GM18873 (cell line): ENCODE results near the gene PIP4K2A.
A peak's percentile ranks its signal among the peaks of the same experiment; 100 is the strongest.

Experiments used
- ATAC-seq: cut with Tn5 transposase; IDR thresholded peaks from one replicate; pipeline ENCODE4 v1.9.1; 2021; ENCODE audit warnings: mild to moderate bottlenecking, moderate library complexity, moderate number of reproducible peaks; ENCODE audit not compliant: unreplicated experiment, low FRiP score

PIP4K2A gene

DNA sequence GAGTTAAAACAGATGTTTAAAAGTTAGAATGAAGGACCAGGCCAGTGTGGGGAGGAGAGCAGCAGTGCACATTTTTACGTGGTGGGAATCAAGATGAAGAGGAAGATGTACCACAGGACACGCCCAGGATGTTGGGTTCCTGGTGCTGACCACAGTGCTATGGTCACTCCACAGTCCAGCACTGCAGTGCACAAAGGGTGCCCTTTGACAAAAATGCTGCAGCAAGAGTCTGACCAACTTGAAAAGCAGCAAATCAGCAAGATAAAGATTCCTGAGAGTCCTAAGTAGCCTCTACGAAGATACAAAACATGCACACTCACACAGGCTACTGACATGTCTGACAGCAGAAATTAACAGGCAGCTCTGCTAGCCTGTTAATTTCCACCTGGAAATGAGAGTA is 107.1 kb downstream of the PIP4K2A start:
- ATAC-seq: no peak

- ATAC-seq: peak; percentile 96
These were observed 108.2 kb downstream of the PIP4K2A start for GRCh38 chr10:22606164-22606614.

DNA sequence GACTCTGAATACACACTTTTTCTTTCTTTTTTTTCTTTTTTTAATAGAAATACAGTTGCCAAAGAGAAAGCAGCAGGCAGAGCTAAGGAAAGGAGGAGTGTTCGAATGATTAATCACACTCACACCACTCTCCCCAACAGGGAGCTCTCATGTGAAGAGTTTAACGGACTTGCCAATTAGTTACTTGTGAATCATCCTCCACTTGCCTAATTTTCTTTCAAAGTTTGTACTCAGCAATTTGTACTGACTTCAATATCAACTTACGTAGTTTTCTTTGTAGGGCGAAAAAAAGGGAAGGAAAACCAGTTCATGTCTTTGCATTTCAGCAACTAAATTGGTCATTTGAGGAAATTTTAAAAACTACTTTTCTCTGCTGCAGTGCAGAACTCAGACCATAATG is 109.2 kb downstream of the PIP4K2A start:
- ATAC-seq: no peak

DNA sequence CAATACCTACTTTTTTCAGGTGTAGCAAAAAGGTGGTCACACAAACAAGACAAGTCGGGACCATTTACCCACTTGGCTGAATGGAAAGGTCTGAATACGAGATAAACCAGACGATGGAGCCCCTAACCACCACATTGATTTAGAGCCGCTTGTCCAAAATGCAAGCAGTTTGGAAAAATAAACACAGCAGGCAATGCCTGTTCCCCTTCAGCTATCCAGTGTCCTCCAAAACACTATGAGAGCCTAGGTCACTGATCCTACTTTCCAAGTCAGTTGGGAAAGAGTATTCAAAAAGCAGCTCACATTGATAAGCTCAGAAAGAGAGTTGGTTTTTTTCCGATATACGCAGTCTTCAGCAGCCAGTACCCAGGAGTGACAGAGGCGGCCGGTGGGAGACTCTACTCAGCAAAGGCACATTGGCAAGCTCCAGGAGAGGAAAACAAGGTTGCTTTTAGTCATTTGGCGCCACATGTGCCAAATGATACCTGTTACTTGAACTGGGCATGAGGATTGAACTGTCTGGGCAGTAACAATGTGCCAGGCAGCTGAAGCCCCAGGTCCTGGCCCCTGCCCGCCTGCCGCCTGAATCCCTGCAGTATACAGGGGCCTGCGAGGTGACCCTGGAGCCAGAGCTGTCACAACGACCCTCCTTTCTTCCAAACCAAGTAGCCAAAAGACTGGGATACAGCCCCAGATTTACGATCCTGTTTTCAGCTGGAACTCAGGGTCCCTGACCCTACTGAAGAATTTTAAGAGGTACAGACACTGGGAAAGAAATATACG is 109.8 kb downstream of the PIP4K2A start:
- no peak for ATAC-seq

- ATAC-seq: no peak
These were observed 110.8 kb downstream of the PIP4K2A start for GRCh38 chr10:22603581-22603980.

GRCh38 chr10:22601618-22602017 is 112.8 kb downstream of the PIP4K2A start:
- ATAC-seq: no peak

DNA sequence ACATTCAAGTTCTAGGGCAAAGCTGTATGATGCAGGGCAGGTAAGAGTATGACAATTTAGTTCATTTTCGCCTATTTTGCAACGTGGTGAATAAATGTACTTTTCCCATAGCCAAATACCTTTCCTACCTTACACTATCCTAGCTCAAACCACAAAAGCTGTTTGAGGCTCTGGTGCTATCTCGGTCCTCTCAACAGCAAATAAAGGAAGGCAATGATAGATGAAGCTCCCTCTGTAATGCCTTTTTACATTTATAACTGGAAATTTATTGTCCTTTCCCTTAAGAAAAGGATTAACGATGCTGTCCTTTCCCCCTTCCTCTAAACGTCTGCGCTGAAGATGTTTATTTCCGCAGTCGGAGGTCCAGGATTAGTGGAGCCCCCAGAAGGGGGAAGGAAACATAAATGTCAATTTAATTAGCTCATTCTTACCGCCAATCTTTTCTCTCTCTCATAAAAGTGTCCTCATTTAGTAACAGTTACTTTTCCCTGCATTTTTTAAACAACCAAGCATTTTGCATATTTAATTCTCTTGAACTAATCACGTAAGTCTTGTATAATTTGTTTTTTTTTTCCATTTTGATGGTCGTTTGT is 114.6 kb downstream of the PIP4K2A start:
- ATAC-seq: no peak

DNA sequence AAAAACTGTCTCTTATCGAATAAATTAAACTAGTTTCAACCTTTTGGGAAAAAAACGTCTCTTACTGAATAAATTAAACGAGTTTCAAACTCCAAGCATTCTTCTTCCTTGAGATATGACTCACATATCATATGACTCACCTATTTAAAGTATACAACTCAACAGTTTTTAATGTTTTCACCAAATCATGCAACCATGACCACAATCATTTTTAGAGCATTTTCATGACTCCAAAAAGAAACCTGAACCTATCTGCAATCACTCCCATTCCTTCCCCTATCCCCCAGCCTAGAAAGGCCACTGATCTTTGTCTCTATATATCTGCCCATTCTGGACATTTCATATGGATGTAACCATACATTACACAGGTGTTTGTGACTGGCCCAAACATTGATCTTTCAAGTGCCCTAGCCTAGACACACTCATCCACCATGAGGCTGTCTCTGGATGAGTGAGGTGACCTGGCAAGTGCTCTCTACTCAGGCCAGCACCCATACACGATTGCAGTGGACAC is 115.3 kb downstream of the PIP4K2A start:
- ATAC-seq: no peak

GRCh38 chr10:22598478-22598877 is 115.9 kb downstream of the PIP4K2A start:
- ATAC-seq: no peak

GRCh38 chr10:22597138-22597537 is 117.2 kb downstream of the PIP4K2A start:
- peak; percentile 37 for ATAC-seq

GRCh38 chr10:22593636-22594198 is 120.7 kb downstream of the PIP4K2A start:
- no peak for ATAC-seq

- ATAC-seq: no peak
These were observed 121.4 kb downstream of the PIP4K2A start for GRCh38 chr10:22593026-22593425.

DNA sequence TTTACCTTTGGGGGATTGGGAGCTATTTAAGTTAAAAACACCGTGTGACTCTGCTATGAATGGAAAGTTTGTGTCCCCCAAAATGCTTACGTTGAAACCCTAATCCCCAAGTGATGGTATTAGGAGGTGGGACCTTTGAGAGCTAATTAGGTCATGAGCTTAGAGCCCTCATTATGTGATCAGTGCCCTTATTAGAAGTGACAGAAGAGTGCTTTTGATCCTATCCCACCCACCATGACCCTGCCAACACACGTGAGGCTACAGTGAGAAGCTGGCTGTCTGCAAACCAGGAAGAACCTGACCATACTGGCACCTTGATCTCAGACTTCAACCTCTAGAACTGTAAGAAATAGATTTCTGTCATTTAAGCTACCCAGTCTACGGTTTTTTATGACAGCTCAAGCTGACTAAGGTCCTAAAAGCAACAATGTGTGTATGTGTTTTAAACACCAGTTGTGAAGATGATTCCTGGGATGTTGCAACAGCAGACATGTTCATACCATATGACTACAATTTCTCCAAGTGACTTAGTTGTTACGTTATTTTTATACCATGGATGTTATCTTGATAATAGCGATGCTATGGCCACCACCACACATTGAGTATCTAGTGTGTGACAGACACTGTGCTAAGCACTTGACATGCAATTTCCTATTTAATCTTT is 124.4 kb downstream of the PIP4K2A start:
- no peak for ATAC-seq

- no peak for ATAC-seq
These were observed 125.9 kb downstream of the PIP4K2A start for GRCh38 chr10:22588462-22588861.

DNA sequence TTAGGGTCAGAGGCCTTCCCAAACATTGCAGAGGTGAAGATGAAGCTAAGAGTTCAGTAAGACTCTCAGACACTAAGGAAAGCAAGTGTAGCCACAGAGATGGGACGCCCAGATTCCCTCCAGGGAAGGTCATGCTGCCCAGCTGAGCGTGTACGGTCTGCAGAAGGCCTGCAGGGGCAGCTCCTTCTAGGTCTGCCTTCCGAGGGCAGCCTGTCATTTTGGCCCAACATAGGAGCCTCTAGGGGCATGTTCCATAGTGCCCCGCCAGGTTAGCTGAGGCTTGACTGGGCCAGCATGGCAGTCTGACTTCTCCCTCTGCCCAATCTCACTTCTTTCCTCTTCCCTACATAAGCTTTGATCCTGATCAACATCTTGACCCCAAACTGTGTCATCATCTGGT is 130.7 kb downstream of the PIP4K2A start:
- no peak for ATAC-seq

GRCh38 chr10:22581461-22581860 is 132.9 kb downstream of the PIP4K2A start:
- no peak for ATAC-seq

DNA sequence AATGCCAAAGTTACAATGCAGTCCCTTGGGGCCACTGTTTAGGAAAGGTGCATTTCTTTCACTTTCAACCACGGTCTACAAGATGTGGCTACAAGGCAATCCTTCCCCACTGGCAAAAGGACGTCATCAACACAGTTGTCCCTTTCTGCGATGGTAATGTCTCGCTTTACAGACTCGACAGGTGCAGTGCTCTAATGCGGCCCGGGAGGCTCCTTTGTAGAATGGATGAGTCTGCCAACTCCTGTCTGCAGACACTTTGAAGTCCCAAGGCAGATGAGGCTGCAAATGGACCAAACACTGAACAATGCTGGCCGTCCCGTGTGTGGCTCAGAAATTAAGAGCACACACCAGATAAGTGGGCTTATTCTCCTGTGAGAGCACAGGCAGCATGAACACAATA is 133.7 kb downstream of the PIP4K2A start:
- no peak for ATAC-seq

- no peak for ATAC-seq
These were observed 134.6 kb downstream of the PIP4K2A start for GRCh38 chr10:22579826-22580225.

GRCh38 chr10:22573820-22574569 is 140.4 kb downstream of the PIP4K2A start:
- ATAC-seq: no peak

DNA sequence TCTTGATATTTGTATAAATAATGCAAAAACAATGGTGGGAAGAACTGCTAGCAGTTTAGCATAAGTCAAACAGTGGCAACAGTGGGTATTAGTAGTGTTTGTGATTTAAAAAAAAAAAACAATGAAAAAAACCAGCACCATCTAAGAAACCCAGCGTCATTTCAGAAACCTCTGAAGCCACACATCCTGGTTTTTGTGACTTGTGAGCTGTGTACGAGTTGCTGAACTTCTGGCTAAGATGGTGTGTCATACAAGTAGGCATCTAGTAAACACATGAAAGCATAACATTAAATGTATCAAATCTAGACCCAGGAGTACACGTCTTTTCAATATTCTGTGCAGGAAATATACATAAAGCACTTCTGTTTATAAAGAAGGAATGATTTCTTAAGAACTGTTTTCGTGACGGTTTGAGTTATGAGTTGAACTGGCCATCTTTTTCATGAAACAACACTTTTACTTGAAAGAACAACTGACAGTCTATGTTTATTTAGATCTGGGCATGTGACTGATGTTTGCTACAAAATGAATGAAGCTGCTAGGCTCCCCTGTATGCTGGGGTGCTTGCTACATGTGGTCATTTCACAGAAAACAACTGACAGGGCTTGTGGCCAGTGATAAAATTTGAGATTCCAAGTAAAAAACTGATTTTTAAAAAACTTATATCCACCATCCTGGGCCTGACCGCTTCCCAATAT is 143.5 kb downstream of the PIP4K2A start:
- ATAC-seq: no peak
